Ovary (tissue), 3 donors: ENCODE results near the gene PDE8A.

ENCODE experiments used
- EP300 ChIP-seq: sonication (generic); formaldehyde crosslinking; IDR thresholded peaks from one replicate; pipeline ENCODE4 v1.6.1; 2017; ENCODE audit warnings: antibody characterized with exemption
- POLR2A ChIP-seq: fragments of 450-650 bp; IDR thresholded peaks from one replicate; pipeline ENCODE4 v1.6.1; 2017; ENCODE audit warnings: antibody characterized with exemption, mild to moderate bottlenecking, moderate library complexity
- TF ChIP-seq, protein P1 (sequence below), 3 donors: fragments of 450-650 bp in 2 of 3; fragments of 200-600 bp in 1 of 3; IDR thresholded peaks; one replicate each; pipeline versions ENCODE4 v1.5.1 to v1.8.0; 2016 to 2022; ENCODE audit warnings: antibody characterized with exemption in 3 of 3, mild to moderate bottlenecking in 1 of 3
- donor health status: DM: no; HTN: no; CAD: no.

DNA sequence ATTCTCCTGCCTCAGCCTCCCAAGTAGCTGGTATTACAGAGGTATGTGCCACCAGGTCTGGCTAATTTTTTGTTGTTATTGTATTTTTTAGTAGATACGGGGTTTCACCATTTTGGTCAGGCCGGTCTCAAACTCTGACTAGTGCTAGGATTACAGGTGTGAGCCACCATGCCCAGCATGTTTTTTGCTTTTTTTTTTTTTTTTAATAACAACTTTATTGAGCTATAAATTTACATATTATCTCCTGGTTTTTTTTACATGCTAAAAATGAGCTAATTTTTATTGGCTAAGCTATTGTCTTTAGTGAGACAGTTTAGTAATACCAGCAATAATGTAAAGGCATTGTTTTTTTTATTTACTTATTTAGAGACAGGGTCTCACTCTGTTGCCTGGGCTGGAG, 105.2 kb downstream of the PDE8A start:
- TF ChIP-seq, protein P1, sequence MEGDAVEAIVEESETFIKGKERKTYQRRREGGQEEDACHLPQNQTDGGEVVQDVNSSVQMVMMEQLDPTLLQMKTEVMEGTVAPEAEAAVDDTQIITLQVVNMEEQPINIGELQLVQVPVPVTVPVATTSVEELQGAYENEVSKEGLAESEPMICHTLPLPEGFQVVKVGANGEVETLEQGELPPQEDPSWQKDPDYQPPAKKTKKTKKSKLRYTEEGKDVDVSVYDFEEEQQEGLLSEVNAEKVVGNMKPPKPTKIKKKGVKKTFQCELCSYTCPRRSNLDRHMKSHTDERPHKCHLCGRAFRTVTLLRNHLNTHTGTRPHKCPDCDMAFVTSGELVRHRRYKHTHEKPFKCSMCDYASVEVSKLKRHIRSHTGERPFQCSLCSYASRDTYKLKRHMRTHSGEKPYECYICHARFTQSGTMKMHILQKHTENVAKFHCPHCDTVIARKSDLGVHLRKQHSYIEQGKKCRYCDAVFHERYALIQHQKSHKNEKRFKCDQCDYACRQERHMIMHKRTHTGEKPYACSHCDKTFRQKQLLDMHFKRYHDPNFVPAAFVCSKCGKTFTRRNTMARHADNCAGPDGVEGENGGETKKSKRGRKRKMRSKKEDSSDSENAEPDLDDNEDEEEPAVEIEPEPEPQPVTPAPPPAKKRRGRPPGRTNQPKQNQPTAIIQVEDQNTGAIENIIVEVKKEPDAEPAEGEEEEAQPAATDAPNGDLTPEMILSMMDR (IDR thresholded peaks at IDR 0.05): no peak
- TF ChIP-seq POLR2A (no peak), EP300 (no peak)
